Activated gamma-delta T cell treated with Interleukin-2 at 50 U/mL for 16 hours (primary cell): ENCODE measurements around the gene PDSS1.
A peak's percentile ranks its signal among the peaks of the same experiment; 100 is the strongest.

Experiments
- DNase-seq: peaks from one replicate; pipeline ENCODE4 v3.0.0-alpha.2; 2020

The PDSS1 gene

DNA sequence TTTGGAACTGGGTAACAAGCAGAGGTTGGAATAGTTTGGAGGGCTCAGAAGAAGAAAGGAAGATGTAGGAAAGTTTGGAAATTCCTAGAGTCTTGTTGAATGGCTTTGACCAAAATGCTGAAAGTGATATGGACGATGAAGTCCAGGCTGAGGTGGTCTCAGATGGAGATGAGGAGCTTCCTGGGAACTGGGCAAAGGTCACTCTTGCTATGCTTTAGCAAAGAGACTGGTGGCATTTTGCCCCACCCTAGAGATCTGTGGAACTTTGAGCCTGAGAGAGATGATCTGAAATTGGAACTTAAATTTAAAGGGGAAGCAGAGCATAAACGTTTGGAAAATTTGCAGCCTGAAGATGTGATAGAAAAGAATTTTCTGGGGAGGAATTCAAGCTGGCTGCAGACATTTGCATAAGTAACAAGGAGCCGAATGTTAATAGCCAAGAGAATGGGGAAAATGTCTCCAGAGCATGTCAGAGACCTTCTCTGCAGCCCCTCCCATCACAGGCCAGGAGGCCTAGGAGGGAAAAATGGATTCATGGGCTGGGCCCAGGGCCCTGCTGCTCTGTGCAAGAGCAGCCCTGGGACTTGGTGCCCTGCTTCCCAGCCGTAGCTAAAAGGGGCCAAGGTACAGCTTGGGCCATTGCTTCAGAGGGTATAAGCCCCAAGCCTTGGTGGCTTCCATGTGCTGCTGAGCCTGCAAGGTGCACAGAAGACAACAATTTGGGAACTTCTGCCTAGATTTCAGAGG lies 3.6 kb downstream of the PDSS1 start:
- no peak for DNase-seq

DNA sequence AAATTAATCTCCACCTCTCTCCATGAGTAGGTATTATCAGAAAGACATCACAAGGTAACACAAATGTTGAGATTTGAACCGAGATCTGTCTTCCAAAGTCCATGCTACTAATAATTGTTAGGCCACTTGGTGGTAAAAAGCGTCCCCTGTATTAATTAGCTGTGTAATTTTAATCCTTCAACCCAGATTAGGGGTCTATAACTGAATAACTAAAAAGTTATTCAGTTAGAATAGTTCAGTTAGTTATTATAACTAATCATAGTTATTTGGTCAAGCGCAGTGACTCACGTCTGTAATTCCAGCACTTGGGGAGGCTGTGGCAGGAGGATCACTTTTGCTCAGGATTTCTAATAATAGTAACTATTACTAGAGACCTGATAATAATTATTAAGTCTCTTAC lies 5.6 kb downstream of the PDSS1 start:
- DNase-seq = no peak

DNA sequence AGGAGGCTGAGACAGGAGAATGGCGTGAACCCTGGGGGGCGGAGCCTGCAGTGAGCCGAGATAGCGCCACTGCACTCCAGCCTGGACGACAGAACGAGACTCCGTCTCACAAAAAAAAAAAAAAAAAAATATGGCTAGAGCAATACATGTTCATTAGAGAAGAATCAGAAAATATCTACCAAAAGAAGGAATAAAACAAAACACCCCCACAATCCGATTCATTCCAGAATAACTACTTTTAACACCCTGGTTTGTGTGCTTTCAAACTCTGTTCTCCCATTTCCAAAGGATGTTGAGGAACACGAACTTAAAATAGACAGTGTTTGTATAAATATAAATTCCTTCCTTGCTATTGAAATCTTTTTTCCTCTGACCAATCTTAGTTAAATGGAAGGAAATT lies 6.5 kb downstream of the PDSS1 start:
- DNase-seq = no peak

DNA sequence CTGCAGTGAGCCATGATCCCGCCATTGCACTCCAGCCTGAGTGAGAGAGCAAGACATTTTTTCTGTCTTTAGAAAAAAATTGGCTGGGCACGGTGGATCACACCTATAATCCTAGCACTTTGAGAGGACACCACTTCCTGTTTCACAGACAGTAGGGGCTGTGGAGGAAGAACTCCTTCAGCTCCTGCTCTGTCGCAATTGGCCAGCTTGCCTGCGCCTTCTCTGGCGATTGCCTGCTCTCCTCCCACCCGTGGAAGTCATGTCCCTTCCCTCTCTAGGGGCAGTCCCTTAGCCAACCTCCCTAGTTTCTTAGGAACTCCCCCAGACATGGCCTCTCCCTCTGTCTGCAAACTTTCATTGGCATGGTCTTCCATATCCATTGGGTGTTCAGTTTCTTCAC lies 8.7 kb downstream of the PDSS1 start:
- no peak for DNase-seq

DNA sequence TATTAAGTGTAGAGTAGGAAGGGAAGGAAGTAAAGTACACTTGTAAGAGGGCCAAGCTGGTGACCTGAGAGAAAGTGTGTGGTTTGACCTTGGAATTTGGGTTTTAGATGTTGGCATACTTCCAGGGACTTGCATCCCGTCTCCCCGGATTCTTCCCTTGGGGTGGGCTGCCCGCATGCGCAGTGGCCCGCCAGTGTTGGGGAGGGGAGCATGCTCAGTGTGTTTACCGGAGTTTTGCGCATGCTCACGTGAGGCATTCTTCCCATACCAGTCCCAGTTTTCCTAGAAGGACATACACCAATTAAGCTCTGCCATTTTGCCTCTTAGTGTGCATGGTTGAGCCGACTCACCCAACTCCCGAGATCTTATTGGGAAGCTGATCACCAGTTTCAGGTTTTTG lies 9.4 kb downstream of the PDSS1 start:
- no peak for DNase-seq

DNA sequence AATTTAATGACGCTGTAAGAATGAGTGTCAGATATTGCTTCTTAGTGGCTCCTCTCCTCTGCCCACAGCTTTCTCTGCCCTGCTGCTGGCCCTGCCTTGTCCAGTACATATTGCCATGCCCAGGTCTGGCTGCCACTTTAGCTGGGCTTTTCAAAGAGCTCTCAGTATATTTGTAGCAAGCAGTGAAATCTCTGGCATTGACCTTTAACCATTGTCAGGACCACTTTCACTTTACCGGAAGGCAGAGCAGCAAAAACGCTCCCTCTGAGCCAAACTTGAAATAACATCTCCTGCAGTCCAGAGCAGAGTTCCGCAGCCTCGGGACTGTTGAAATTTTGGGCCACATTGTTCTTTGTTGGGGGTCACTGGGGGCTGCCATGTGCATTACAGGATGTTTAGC lies 13.8 kb downstream of the PDSS1 start:
- no peak for DNase-seq

DNA sequence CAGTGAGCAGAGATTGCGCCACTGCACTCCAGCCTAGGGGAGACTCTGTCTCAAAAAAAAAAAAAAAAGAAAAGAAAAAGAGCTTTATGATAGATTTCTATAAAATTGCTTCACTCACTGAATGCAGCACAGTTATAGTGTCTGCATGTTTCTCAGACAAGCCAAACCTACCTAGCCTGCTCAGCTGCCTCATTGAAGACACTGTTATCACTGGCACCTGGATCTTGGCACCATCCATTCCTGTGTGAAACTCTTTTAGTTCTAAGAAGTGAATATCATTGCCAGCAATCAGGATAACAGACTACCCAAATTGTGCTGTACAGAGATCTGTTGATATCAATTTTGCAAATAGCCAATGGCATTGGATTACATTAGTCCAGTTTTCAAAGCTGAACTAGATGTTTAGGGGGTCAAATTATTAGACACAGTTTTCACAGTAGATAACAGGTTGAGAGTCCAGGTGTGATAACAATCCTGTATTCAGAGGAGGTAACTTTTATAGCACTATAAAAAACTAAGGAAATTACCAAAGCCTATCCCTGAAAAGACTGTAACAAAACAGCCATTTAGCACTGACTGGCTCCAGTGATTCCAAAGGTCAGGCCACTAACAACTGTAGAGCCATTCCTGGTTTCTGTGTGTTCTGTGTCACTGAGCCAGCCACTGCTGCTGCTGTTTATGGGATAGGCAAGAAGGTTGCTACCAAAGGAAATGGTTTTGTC lies 17.1 kb downstream of the PDSS1 start:
- no peak for DNase-seq

DNA sequence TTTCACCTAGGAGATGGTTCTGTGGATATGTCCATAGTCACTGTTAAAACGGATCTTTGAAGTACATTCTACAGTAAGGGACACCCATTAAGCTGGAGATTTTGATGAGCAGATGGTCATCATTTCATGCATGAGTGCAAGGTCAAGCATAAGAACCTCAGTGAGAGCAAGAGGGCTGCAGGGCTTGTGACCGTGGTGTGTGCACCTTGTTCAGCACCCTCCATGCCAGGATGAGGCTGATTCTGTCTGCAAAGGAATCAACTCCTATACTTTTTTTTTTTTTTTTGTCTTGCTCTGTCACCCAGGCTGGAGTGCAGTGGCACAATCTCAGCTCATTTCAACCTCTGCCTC lies 17.6 kb downstream of the PDSS1 start:
- no peak for DNase-seq

DNA sequence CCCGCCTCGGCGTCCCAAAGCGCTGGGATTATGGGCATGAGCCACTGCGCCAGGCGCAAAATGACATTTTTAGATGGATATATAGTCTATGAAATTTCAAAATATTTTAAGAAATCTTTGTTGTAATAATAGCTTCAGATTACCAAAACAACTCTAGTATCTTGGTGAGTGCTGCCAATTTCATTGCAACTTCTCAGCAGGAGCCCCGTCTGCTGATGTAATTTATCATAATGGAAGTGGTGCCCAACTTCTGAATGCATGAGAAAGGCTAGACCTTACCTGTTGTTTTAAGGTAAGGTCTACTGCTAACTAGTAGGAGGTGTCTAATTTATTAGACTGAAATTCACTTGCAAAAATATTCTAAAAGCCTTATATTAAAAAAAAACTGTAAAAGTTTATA lies 20.0 kb downstream of the PDSS1 start:
- DNase-seq = no peak

DNA sequence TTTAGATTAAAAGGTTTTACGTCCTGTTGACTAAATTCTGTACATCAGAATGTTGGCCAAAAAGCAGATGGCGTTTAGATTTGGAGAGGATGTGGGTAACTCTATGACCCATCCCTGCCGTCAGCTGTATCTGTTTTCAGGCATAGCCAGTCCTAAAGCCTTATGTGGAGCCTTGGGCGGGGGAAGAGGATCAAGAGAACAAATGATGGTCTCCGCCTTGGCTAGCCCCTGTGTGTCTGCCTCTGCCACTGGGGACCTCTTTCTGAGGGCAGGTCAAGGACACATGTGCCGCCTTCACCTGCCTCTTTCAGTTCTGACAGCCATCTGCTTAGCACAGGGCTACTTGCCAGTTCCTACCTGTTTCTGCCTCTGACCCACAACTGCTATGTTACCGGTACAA lies 24.1 kb downstream of the PDSS1 start:
- peak; percentile 60 for DNase-seq

DNA sequence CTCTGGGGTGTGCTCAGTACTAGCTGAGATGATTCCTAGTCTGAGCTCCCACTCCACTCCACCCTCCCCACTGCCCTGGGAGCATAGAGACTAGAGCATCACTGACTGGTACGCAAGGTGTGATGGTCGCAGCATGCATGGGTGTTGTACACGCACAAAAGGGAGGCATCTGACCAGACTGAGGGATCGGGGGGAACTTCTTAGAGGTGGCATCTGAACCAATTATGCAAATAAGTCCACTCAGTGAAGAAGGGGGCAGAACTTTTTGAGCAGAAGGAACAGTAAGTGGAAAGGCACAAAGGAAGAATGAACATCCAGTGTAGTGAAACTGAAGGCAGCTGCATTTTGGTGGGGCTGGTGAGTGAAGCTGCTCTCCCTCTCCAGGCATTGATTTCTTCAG lies 25.5 kb downstream of the PDSS1 start:
- no peak for DNase-seq

DNA sequence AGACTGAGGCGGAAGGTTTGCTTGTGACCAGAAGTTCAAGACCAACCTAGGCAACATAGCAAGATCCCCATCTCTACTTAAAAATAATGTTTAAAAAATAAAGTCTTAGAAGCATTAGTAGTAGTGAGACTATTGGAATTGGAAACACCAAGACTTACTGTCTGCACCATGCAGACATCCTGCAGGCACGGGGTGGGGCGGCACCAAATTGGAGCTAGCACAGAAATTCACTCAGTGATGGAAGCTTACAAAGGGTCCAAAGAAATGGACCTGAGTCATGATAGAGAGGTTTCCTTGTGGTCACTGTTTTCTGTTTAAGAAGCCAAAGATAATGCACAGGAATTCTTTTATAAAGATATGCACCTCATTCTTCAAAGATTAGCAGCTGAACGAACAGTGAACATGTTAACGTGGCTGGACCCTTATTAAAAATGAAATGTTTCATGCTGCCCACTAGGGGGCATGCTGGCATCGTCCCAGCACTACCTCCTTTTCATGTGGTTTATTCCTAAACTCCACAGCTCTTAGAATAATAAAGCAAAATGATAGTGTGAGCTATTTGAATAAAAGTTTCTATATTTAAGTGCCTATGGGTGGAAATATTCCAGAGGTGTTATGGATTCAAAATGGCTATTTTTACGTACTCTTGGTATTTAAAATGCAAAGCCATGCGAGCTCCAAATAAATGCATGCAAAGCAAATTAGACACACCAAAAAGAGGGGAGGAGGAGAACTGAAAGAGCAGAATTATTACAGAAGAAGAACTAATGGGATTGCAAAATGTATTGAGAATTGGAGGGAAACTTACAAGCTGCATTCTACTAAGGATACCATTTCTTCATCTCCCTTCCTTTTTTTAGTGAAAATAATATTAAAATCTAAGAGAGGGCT lies 28.6 kb downstream of the PDSS1 start:
- DNase-seq = peak; percentile 35

DNA sequence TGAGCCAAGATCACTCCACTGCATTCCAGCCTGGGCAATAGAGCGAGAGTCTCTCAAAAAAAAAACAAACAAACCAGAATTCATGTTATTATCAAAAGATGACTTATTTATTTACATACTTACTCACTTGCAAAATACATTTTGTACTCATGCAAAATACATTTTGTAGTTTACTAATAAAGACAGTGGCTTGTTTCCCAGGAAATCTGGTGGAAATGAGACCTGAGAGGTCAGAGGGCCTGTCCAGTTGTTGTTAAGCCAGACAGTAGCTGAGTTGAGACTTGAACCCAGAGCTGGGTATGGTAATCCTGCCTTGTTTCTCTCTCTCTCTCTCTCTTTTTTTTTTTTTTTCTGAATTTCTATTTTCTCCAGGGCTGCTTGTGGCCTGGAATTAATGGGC lies 29.5 kb downstream of the PDSS1 start:
- no peak for DNase-seq

DNA sequence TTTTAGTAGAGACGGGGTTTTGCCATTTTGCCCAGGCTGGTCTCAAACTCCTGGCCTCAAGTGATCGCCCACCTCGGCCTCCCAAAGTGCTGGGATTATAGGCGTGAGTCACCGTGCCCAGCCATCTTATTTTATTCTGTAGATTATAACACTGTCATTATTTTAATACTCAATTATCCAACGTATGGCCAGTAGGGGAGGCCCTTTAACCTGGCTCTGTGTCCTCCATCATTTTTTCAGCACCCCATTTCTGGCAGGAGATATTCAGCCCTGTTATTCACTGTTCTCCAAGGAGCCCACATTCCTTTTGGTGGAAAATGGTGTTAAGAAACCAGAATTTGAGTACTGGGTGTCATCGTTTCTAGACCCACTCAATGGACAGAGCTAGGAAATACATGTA lies 31.5 kb downstream of the PDSS1 start:
- no peak for DNase-seq

DNA sequence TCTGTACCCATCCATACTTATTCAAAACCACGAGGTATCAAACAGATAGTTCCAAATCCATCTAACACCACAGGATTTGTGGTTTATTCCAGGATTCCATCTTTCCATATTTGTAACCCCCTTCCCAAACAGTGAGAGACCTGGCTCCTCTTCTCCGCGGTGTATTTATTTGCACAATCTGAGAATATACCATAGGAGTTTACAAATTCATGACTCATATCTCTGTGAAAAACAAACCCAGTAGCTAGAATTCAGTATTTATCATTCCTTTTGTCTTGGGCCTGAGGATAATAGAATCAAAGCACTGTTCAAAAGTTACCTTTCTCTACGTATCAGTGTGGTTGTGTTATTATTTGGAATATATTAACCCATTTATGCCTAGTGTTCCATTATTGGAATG lies 31.9 kb downstream of the PDSS1 start:
- DNase-seq = no peak

DNA sequence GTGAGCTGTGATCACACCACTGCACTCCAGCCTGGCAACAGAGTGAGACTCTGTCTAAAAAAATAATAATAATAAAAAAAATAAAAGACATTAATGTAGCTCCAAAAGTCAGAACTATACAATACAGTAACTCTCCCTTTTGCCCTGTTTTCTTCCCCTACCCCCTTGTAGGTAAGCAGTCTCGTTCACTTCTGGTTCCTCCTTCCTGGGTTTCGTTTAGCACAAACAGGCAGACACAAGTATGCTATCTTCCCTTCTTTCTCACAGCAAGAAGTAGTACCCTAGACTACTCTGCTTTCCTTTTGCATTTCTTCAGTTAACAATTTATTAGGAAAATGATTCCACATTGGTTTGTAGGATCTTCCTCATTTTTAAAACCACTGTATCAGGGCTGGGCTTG lies 33.1 kb downstream of the PDSS1 start:
- no peak for DNase-seq

DNA sequence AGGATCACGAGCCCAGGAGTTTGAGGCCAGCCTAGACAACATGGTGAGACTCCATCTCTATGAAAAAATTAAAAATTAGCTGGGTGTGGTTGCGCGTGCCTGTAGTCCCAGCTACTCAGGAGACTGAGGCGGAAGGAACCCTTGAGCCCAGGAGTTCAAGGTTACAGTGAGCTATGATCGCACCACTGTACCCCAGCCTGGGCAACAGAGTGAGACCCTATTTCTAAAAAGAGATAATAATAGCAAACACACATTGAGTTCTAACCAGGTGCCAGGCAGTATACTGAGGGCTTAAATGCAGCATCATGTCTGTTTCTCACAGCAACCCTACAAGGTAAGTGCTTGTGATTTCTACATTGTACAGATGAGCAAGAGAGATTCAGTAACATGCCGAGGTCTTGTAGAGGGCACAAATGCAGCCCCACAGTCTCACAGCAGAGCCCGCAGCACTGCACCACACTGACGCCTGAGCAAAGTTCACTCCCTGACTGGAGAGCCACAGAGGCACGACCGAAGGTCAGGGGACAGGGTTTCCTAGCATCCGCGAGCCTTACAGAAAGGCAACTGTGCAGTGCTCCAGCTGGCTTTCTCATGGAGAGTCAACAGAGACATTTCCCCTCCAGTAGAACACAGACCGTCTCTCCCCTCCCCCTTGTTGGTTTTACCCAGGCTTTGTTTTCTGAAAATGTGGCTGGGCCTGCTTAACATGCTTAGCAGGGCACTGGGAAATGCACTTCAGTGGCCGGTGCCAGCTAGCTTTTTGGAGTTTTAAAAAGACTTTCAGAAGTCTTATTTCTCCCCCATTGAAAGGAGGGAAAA lies 36.5 kb downstream of the PDSS1 start:
- no peak for DNase-seq

DNA sequence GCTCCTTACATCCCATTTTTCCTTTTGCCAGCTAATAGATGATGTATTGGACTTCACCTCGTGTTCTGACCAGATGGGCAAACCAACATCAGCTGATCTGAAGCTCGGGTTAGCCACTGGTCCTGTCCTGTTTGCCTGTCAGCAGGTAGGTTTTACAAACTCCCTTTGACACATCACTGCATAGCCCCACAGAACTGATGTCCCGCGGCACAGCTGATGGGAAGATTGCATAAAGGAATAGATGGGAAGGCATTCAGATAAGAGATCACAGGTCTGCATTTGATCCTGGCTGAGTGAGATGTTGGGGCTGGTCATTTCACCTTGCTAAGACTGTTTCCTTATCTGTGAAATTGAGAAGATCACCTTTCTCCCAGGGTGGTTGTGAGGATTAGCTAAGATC lies 37.9 kb downstream of the PDSS1 start:
- DNase-seq = no peak

DNA sequence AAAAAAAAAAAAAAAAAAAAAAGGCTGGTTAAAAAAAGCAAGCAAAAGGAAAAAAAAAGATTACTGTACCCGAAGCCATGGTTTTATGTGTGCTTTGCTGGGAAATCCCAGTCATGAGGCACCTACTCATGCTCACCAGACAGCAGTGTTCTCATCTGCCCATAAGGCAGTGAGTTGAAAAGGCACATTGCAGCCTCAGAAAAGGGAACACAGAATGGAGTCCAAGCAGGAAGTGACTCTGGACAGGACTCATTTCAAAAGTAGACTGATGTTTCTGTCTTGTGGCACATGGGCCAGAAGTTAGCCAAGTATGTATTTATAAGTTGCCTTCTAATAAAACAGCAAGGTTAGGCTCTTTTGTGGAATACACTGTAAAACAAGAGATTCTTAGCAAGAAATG lies 40.2 kb downstream of the PDSS1 start:
- no peak for DNase-seq

DNA sequence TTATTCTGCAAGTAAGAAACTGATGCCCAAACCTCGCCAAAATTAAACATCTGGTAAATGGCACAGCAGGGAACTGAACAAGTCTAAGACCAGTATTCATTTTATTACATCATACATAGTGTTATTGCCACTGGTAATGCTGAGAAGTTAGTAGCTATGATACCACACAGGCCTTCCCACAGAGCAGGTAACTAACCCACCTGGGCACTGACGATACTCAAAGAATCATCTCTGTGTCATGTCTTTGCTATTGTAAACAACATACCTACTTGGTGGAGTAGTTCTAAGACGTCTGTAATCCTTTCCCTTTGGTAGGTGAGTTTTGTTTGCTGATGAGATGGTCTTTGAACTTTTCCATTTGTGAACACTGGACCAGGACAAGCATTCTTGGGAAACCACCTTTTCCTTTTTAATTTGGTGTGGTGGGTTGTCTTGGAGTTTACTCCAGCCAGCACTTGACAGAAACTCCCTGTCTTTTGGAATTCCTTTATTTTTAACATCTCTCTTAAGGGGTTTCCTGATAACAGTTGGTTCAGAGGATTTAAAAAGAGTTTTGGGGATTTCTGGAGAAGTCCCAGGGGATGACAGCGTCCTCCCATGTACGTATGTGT lies 40.9 kb downstream of the PDSS1 start:
- no peak for DNase-seq

DNA sequence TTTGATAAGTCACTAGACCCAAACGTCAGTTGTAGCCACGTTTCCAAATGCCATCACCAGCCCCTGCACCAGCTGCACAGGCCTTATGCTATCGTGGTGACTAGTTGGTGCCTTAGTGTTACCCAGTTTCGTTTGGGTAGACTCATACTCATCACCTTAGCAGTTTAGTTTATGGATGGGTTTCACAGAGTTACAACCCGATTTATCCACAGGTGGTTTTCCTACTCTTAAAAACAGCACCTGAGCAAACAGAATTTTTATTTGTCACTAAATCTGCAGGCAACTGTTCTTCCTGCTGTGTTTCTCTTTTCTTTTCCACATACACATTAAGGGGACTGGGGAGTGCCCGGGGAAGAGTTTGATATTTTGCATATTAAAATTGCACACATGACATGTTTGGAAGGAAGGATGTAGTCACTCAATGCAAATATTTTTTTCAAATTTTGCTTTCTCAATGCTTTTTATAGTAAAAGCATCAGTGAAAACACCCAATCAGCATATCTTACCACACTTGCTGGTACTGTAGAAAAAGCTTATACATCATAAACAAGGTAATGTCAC lies 41.6 kb downstream of the PDSS1 start:
- DNase-seq = no peak

DNA sequence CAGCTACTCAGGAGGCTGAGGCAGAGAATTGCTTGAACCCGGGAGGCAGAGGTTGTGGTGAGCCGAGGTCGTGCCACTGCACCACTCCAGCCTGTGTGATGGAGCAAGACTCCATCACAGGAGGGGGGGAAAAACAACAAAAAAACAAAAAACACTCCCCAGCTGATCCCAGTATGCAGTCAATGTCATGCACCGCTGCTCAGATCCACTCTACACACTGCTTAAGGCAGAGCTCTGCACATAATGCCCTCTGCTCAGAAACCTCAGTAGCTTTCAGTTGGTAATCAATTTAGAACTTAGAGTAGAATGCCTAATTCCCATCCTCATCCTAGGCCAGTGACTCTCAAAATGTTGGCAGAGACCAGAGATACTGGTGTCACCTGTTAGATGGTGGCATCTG lies 43.9 kb downstream of the PDSS1 start:
- no peak for DNase-seq
